C4-2B (cell line): ENCODE measurements around the gene KLK3.

Experiments used
- CTCF ChIP-seq: fragments of 450-650 bp; conservative IDR thresholded peaks from 2 replicates; pipeline ENCODE4 v1.5.1; 2017; ENCODE audit warnings: mild to moderate bottlenecking
- ZFX ChIP-seq: fragments of 450-650 bp; IDR thresholded peaks from 2 replicates; pipeline ENCODE4 v1.6.1; 2017

GRCh38 chr19:50899569-50899968, 44.9 kb downstream of the KLK3 start:
- TF ChIP-seq CTCF (no peak), ZFX (no peak)
